CD14-positive monocyte (primary cell): Measurements from ENCODE around the gene C1QTNF5. TPM values are rescaled to one million over a fixed set of nuclear protein-coding genes. Genes with fewer than 3 reads are reported as not detected.

Experiments
- DNase-seq, 3 donors: peaks; one replicate each; pipeline ENCODE4 v3.0.0-alpha.2; 2011 to 2022
- H2AFZ ChIP-seq: 2 replicates; pipeline ENCODE4 v1.6.0; 2012; ENCODE audit warnings: mild to moderate bottlenecking, low read depth, low read length, inconsistent platforms; ENCODE audit not compliant: insufficient read depth, poor library complexity, severe bottlenecking
- H3K27ac ChIP-seq, 2 donors: 1 replicate in 1 of 2; 2 replicates in 1 of 2; pipeline ENCODE4 v1.5.1; 2012 to 2013; ENCODE audit warnings: low read length in 2 of 2, control low read depth in 1 of 2, inconsistent platforms in 1 of 2, low read depth in 1 of 2, mild to moderate bottlenecking in 1 of 2
- H3K27me3 ChIP-seq, 2 donors: one replicate each; pipeline versions ENCODE4 v1.6.0 to v1.6.1; 2011 to 2013; ENCODE audit warnings: low read length in 2 of 2; ENCODE audit not compliant: control insufficient read depth in 2 of 2, insufficient read depth in 2 of 2
- H3K36me3 ChIP-seq, 2 donors: replicated peaks in 1 of 2; 1 replicate in 1 of 2; 2 replicates in 1 of 2; pipeline versions ENCODE4 v1.5.1 to v1.6.1; 2012 to 2013; ENCODE audit warnings: low read length in 2 of 2, control low read depth in 1 of 2, inconsistent platforms in 1 of 2, mild to moderate bottlenecking in 1 of 2; ENCODE audit not compliant: insufficient read depth in 2 of 2, control insufficient read depth in 1 of 2
- H3K4me1 ChIP-seq, 2 donors: 1 replicate in 1 of 2; 2 replicates in 1 of 2; pipeline versions ENCODE4 v1.5.1 to v1.6.1; 2012 to 2013; ENCODE audit warnings: low read length in 2 of 2, control low read depth in 1 of 2, inconsistent platforms in 1 of 2, mild to moderate bottlenecking in 1 of 2, moderate library complexity in 1 of 2; ENCODE audit not compliant: insufficient read depth in 2 of 2, control insufficient read depth in 1 of 2
- H3K4me2 ChIP-seq: replicated peaks from 2 replicates; pipeline ENCODE3; 2012; ENCODE audit warnings: low read length, moderate library complexity, mild to moderate bottlenecking; ENCODE audit not compliant: poor library complexity, severe bottlenecking; ENCODE audit errors: extremely low read depth
- H3K4me3 ChIP-seq, 3 experiments: fragments of 200-600 bp in 1 of 3; sonication (generic) in 1 of 3; replicated peaks in 1 of 3; 1 replicate in 2 of 3; 2 replicates in 1 of 3; pipeline ENCODE4 v1.5.1; 2011 to 2013; ENCODE audit warnings: low read length in 3 of 3, mild to moderate bottlenecking in 3 of 3, control low read depth in 2 of 3, low read depth in 2 of 3, inconsistent platforms in 1 of 3, moderate library complexity in 1 of 3
- H3K79me2 ChIP-seq: 2 replicates; pipeline ENCODE4 v1.6.0; 2012; ENCODE audit warnings: mild to moderate bottlenecking, control low read depth, inconsistent platforms, low read length, moderate library complexity; ENCODE audit not compliant: insufficient read depth
- H3K9ac ChIP-seq: 2 replicates; pipeline ENCODE4 v1.6.0; 2017; ENCODE audit warnings: low read length, mild to moderate bottlenecking; ENCODE audit not compliant: insufficient read depth, poor library complexity, severe bottlenecking
- H3K9me3 ChIP-seq, 2 donors: replicated peaks in 1 of 2; 1 replicate in 1 of 2; 2 replicates in 1 of 2; pipeline versions ENCODE4 v1.5.1 to v1.6.1; 2012 to 2013; ENCODE audit warnings: low read length in 2 of 2, control low read depth in 1 of 2; ENCODE audit not compliant: control insufficient read depth in 1 of 2, insufficient read depth in 1 of 2
- H4K20me1 ChIP-seq: 2 replicates; pipeline ENCODE4 v1.6.0; 2012; ENCODE audit warnings: mild to moderate bottlenecking, low read length, control low read depth, moderate library complexity; ENCODE audit not compliant: insufficient read depth
- H3K27ac Mint-ChIP-seq, 7 donors: one replicate each; pipeline ENCODE4 v1.8.0; 2020; ENCODE audit warnings: mild to moderate bottlenecking in 7 of 7, mixed read lengths in 7 of 7, moderate library complexity in 6 of 7, inconsistent platforms in 2 of 7
- H3K27me3 Mint-ChIP-seq, 3 donors: one replicate each; pipeline ENCODE4 v1.8.0; 2021 to 2022; ENCODE audit warnings: low read depth in 3 of 3, mild to moderate bottlenecking in 3 of 3, mixed read lengths in 3 of 3, moderate library complexity in 3 of 3, inconsistent platforms in 1 of 3
- H3K36me3 Mint-ChIP-seq, 2 donors: one replicate each; pipeline ENCODE4 v1.8.0; 2020; ENCODE audit warnings: mixed read lengths in 2 of 2, inconsistent platforms in 1 of 2, mild to moderate bottlenecking in 1 of 2
- H3K4me1 Mint-ChIP-seq: one replicate; pipeline ENCODE4 v1.8.0; 2020; ENCODE audit warnings: mild to moderate bottlenecking, mixed read lengths
- H3K4me3 Mint-ChIP-seq, 2 donors: one replicate each; pipeline ENCODE4 v1.8.0; 2020; ENCODE audit warnings: mild to moderate bottlenecking in 2 of 2, mixed read lengths in 2 of 2, moderate library complexity in 1 of 2
- H3K9me3 Mint-ChIP-seq, 7 donors: one replicate each; pipeline ENCODE4 v1.8.0; 2020 to 2022; ENCODE audit warnings: mixed read lengths in 7 of 7, mild to moderate bottlenecking in 6 of 7, moderate library complexity in 6 of 7, inconsistent platforms in 2 of 7
- WGBS: methylation state at CpG from one replicate; pipeline ENCODE4 v1.1.5; 2013; ENCODE audit warnings: missing lambda C conversion rate; ENCODE audit not compliant: insufficient coverage; 5-methylcytosine and 5-hydroxymethylcytosine counted together
- intact Hi-C, 2 donors: fragments of 100-400 bp; cut with micrococcal nuclease; formaldehyde crosslinking; loops; one replicate each; pipeline versions ENCODE4 v1.15.0 to v1.15.1; 2023
- polyA plus RNA-seq, 3 donors: library from polyadenylated mRNA; depleted of rRNA in 1 of 3; unstranded in 2 of 3; stranded (reverse) in 1 of 3; fragments of 300-500 nt in 2 of 3; fragments of >200 nt in 1 of 3; fragmentation: Illumina TruSeq in 2 of 3; gene quantifications; 1 replicate in 2 of 3; 2 replicates in 1 of 3; pipeline ENCODE4 v1.2.3, GENCODE V29; 2012 to 2021
- TF ChIP-seq, protein P1 (sequence below): fragments of 200-600 bp; IDR thresholded peaks from one replicate; pipeline ENCODE4 v1.8.0; 2022; ENCODE audit warnings: antibody characterized with exemption, mild to moderate bottlenecking

C1QTNF5 gene
- polyA plus RNA-seq, 3 donors: not detected

DNA sequence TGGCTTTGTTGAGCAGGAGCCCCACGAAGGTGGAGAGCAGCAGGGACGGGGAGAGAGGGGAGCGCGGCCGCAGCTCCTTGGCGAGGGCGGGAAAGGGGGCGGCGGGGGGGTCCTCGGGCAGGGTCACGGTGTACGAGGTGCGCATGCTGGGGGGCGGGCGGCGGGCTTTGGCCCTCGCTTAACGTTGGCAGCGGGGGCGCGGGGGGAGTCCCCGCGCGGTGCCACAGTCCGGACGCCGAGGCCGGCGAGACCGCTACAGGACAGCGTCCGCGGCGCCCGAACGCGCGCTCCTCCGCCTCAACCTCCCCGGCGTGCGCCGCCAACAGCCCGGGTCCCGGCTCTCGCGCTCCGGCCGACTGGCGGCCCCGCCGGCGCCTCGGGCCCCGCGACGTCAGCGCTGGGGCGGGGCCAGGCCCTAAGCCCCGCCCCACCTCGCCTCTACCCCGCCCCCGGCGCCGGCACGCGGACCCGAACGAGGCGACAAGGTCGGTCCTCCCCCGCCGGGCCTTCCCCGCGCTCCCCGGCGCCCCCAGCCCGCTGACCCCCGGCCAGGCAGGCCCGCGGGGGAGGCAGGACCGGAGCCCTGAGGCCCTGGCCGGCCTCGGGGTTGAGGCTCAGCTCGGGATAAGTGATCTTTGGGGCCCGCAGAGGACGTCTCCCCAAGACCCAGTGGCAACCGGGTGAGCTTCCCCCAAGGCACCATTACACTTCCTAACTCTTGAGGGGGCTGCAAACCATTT is 23.3 kb upstream of the C1QTNF5 start:
- H4K20me1 ChIP-seq: no peaks in the 10 kb centered on the region
- peak overlapping the region; percentile 65 for H2AFZ ChIP-seq
- H3K4me1 Mint-ChIP-seq: peaks cover 13% of the 10 kb centered on the region
- H3K27me3 ChIP-seq: peaks cover 28 to 37% of the 10 kb centered on the region in 2 donors
- peak overlapping the region in 1 of 3 experiments; percentile 39 for H3K4me3 ChIP-seq
- no peak overlapping the region for H3K27ac ChIP-seq
- DNase-seq: peak; percentile 37 to 60 (median 59)
- peak overlapping the region; percentile 21 for H3K9ac ChIP-seq
- intact Hi-C loops: no loop called here
- H3K9me3 ChIP-seq: no peaks in the 10 kb centered on the region
- peaks cover 3 to 4% of the 10 kb centered on the region in 2 donors for H3K36me3 Mint-ChIP-seq
- WGBS: 2% methylated on average over 77 of the region's 88 CpGs
- H3K79me2 ChIP-seq: no peaks in the 10 kb centered on the region
- H3K27me3 Mint-ChIP-seq: peaks cover 41 to 59% (median 49%) of the 10 kb centered on the region in 3 donors
- H3K9me3 Mint-ChIP-seq: peaks cover 0 to 5% (median 3%) of the 10 kb centered on the region in 7 donors
- peak overlapping the region in 1 of 7 donors; percentile 85 for H3K27ac Mint-ChIP-seq
- H3K4me2 ChIP-seq: peak overlapping the region; percentile 59
- TF ChIP-seq, protein P1, sequence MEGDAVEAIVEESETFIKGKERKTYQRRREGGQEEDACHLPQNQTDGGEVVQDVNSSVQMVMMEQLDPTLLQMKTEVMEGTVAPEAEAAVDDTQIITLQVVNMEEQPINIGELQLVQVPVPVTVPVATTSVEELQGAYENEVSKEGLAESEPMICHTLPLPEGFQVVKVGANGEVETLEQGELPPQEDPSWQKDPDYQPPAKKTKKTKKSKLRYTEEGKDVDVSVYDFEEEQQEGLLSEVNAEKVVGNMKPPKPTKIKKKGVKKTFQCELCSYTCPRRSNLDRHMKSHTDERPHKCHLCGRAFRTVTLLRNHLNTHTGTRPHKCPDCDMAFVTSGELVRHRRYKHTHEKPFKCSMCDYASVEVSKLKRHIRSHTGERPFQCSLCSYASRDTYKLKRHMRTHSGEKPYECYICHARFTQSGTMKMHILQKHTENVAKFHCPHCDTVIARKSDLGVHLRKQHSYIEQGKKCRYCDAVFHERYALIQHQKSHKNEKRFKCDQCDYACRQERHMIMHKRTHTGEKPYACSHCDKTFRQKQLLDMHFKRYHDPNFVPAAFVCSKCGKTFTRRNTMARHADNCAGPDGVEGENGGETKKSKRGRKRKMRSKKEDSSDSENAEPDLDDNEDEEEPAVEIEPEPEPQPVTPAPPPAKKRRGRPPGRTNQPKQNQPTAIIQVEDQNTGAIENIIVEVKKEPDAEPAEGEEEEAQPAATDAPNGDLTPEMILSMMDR: no peak
- peak overlapping the region; percentile 62 to 88 for H3K4me3 Mint-ChIP-seq
- H3K36me3 ChIP-seq: no peaks in the 10 kb centered on the region
- peaks cover 7 to 14% of the 10 kb centered on the region in 2 donors for H3K4me1 ChIP-seq

DNA sequence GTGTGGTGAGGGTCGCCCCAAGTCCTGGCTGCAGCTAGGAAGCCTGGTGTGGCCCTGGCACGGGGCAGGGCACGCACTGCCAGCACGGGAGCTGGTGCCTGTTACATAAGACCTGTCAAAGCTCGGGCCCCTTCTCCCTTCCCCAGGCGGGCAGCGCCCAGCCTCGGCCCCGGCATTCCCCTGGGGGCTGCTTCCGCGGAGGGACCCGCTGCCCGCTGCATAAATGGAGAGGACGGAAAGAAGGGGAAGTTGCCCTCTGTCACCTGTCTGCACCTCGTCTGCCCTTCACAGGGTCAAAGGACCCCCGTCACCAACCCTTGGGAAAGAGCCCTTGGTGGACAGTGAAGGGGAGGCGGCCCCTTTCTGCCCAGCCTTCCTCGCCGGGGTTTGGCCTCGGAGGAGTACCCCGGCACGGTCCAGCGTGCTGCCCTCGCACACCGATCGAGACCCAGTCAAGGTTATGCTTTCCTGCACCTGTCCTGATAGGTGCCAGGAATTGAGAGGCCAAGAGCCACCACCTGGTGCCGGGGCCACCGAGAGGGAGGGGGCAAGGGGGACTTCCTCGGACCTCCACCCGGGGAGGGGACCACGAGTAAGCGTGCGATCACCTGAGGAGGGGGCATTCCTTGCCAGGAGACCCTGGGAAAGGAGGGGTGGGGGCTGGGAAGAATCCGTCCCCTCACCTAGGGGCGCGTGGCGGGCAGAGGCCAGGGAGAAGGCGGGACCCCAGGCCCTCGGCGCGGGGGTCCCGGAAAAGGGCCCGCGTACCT is 22.6 kb upstream of the C1QTNF5 start:
- H3K4me1 Mint-ChIP-seq: peaks cover 13% of the 10 kb centered on the region
- Histone ChIP-seq H3K27ac (no peak overlapping the region), H3K27me3 (peaks cover 28 to 37% of the 10 kb centered on the region in 2 donors), H3K9ac (peak overlapping the region; percentile 21), H3K4me3 (peak overlapping the region in 1 of 3 experiments; percentile 39), H3K36me3 (no peaks in the 10 kb centered on the region), H3K79me2 (no peaks in the 10 kb centered on the region), H2AFZ (peak overlapping the region; percentile 65), H3K4me1 (peaks cover 7 to 14% of the 10 kb centered on the region in 2 donors), H3K4me2 (peak overlapping the region; percentile 59), H3K9me3 (no peaks in the 10 kb centered on the region), H4K20me1 (no peaks in the 10 kb centered on the region)
- H3K27me3 Mint-ChIP-seq: peaks cover 41 to 59% (median 51%) of the 10 kb centered on the region in 3 donors
- DNase-seq: no peak
- peak overlapping the region; percentile 27 to 74 for H3K4me3 Mint-ChIP-seq
- peak overlapping the region in 1 of 7 donors; percentile 66 for H3K27ac Mint-ChIP-seq
- peaks cover 0 to 5% (median 3%) of the 10 kb centered on the region in 7 donors for H3K9me3 Mint-ChIP-seq
- H3K36me3 Mint-ChIP-seq: peaks cover 3 to 4% of the 10 kb centered on the region in 2 donors
- TF ChIP-seq, protein P1: no peak
- intact Hi-C loops: no loop called here
- 39% methylated on average over 32 of the region's 44 CpGs for WGBS
